Muscle layer of colon (tissue), 2 donors: ENCODE measurements around the gene ESM1.
"Not testable (repeated sequence)": the region's sequence is repeated elsewhere in the genome, so short reads cannot be mapped to it uniquely, and the experiment has no call there.

Experiments used
- H3K27ac ChIP-seq: one replicate; pipeline ENCODE4 v1.7.0; 2013; ENCODE audit warnings: low read depth, mild to moderate bottlenecking, low read length, moderate library complexity
- H3K27me3 ChIP-seq, 2 donors: one replicate each; pipeline ENCODE4 v1.7.0; 2013; ENCODE audit warnings: low read length in 2 of 2, mild to moderate bottlenecking in 2 of 2; ENCODE audit not compliant: insufficient read depth in 2 of 2, control insufficient read depth in 1 of 2
- H3K36me3 ChIP-seq: one replicate; pipeline ENCODE4 v1.7.0; 2013; ENCODE audit warnings: mild to moderate bottlenecking, low read length; ENCODE audit not compliant: insufficient read depth
- H3K4me1 ChIP-seq: one replicate; pipeline ENCODE4 v1.7.0; 2013; ENCODE audit warnings: mild to moderate bottlenecking, low read length; ENCODE audit not compliant: insufficient read depth
- H3K4me3 ChIP-seq, 2 donors: one replicate each; pipeline ENCODE4 v1.7.0; 2013; ENCODE audit warnings: low read length in 2 of 2, low read depth in 1 of 2, mild to moderate bottlenecking in 1 of 2, moderate library complexity in 1 of 2
- H3K9ac ChIP-seq: one replicate; pipeline ENCODE4 v1.7.0; 2013; ENCODE audit warnings: low read length
- H3K9me3 ChIP-seq: one replicate; pipeline ENCODE4 v1.7.0; 2013; ENCODE audit warnings: mild to moderate bottlenecking, low read length
- donor health status: abdominal sarcoma.
- donor health status: Adenocarcinoma of cecum.

The ESM1 gene

DNA sequence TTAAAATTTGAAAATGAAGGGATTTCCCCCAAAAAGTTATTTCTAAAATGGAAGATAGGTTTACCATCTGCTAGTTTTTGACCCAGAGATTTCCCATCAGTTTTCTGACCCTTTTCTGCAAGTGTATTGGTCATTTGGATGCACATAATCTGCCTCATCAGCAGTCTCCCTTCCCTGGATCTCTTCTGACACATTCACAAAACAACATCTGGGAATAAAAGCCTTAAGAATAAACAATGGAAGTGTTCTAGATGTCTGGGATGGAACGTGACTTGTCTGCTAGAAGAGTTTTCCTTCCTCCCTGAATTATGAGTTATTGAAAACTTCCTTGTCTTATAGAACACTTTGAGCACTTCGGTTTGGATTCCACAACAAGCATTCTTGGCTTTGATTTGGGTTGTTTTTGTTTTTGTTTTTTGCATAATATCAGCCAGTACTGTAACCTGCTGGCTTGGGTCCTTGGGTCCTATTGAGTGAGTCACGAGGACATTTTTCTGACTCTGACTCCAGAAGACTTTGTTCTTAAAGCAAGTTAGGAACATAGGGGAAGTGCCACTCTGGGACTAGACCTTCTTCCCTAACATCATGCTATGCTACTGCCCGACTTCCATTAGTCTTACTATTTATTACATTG is 18.2 kb upstream of the ESM1 start:
- Histone ChIP-seq H3K27ac (no peak overlapping the region), H3K27me3 (no peaks in the 10 kb centered on the region), H3K9ac (no peak overlapping the region), H3K9me3 (no peaks in the 10 kb centered on the region), H3K36me3 (no peaks in the 10 kb centered on the region), H3K4me1 (no peaks in the 10 kb centered on the region), H3K4me3 (no peak overlapping the region)

DNA sequence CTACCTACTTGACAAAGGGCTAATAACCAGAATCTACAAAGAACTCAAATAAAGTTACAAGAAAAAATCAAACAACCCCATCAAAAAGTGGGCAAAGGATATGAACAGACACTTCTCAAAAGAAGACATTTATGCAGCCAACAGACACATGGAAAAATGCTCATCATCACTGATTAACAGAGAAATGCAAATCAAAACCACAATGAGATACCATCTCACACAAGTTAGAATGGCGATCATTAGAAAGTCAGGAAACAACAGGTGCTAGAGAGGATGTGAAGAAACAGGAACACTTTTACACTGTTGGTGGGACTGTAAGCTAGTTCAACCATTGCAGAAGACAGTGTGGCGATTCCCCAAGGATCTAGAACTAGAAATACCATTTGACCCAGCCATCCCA is 16.8 kb upstream of the ESM1 start:
- not testable (repeated sequence) for H3K27me3 ChIP-seq, H3K27ac ChIP-seq, H3K36me3 ChIP-seq, H3K4me1 ChIP-seq, H3K9ac ChIP-seq, H3K9me3 ChIP-seq, H3K4me3 ChIP-seq

DNA sequence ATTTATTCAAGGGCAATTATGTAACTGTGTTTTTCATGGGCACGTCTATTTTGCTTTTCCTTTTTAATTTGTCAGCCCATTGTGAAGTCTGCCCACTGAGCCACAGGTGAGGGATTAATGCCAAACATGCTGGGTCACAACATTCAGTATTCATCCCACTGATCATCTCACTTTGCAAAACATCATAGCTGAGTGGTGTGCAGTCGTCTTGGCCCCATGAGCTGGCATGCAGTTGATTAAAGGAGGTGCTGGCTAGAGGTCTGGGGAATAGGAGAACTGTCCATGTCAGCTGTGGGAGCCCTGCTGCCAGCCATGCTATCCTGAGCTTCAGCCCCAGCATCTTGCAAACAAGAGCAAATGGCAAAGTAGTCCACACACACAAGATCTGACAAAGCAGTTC is 11.7 kb upstream of the ESM1 start:
- no peak overlapping the region for H3K9ac ChIP-seq
- H3K36me3 ChIP-seq = no peaks in the 10 kb centered on the region
- no peaks in the 10 kb centered on the region for H3K4me1 ChIP-seq
- H3K9me3 ChIP-seq = no peaks in the 10 kb centered on the region
- no peak overlapping the region for H3K27ac ChIP-seq
- H3K4me3 ChIP-seq = no peak overlapping the region
- H3K27me3 ChIP-seq = no peaks in the 10 kb centered on the region

DNA sequence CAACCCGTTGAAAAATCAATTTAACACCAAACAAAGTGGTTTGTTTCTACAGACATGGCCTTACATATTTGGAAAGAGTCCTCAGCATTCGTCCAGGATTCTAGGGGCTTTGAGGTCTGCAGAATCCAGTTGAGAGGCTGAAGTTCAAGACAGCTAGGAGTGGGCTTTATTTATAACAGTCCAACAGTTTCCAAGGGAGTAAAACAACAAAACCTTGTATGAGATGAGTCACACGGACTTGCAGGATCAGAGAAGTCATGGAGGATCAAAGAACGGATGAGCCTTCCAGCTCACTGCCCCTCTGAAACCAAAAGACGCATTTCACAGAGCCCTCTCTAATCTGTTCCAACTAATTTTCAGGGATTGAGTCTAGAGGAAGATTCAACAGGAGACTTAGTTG is 11.1 kb upstream of the ESM1 start:
- H3K4me3 ChIP-seq = no peak overlapping the region
- no peak overlapping the region for H3K27ac ChIP-seq
- H3K27me3 ChIP-seq = no peaks in the 10 kb centered on the region
- no peaks in the 10 kb centered on the region for H3K9me3 ChIP-seq
- H3K36me3 ChIP-seq = no peaks in the 10 kb centered on the region
- H3K4me1 ChIP-seq = no peaks in the 10 kb centered on the region
- no peak overlapping the region for H3K9ac ChIP-seq

DNA sequence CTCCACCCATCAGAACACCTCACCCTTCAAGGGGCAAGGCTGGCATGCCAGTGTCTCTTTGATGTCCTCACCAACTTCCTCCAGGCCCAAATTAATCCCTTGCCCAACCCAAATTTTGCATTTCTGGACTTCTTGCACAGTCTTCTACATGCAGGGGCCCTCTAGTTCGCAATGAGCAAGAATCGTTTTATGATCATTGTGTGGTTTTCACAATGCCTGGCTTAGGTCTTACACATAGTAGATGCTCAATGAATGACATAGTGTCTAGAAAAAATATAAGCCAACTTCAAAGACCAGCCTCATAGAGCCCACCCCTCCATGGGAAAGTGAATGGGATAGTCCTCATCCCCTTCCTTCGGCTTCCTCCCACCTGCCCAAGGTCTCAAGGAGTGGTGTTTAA is 9.8 kb upstream of the ESM1 start:
- no peaks in the 10 kb centered on the region for H3K9me3 ChIP-seq
- no peak overlapping the region for H3K9ac ChIP-seq
- no peak overlapping the region for H3K4me3 ChIP-seq
- H3K36me3 ChIP-seq = no peaks in the 10 kb centered on the region
- H3K27me3 ChIP-seq = no peaks in the 10 kb centered on the region
- H3K27ac ChIP-seq = no peak overlapping the region
- no peaks in the 10 kb centered on the region for H3K4me1 ChIP-seq

DNA sequence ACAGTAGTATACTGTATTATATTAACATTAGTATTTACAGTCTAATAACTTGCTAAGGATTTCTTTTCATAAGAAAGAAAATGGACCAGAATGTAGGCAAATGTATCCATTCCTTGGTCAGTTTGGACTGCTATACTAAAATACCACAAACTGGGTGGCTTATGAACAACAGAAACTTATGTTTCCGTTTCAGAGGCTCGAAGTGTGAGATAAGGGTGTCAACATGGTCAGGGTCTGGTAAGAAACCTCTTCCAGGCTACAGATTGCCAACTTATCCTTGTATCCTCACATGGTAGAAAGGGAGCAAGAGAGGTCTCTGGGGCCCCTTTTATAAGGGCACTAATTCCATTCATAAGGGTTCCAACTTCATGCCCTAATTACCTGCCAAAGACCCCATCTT is 9.2 kb upstream of the ESM1 start:
- Histone ChIP-seq H3K4me3 (no peak overlapping the region), H3K9me3 (no peaks in the 10 kb centered on the region), H3K36me3 (no peaks in the 10 kb centered on the region), H3K9ac (no peak overlapping the region), H3K27me3 (no peaks in the 10 kb centered on the region), H3K4me1 (no peaks in the 10 kb centered on the region), H3K27ac (no peak overlapping the region)

DNA sequence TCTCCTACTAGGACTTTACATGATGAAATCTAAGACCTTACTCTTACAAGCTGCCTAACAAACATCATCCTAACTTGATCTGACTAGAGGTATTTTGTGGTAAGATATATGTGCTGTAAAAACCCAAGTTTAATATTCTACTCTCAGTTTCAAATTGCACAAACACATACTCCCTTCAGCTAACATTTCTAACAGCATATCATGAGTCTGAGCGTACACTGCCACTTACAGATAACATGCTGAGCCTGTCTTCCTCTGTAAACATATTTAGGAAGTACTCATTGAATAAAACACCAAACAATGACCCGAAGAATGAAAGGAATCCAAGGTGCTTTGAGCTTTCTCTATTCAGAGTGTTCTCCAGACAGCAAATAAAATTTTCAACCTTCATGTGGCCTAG is 7.9 kb upstream of the ESM1 start:
- H3K4me1 ChIP-seq = no peaks in the 10 kb centered on the region
- H3K27ac ChIP-seq = no peak overlapping the region
- H3K9ac ChIP-seq = no peak overlapping the region
- no peaks in the 10 kb centered on the region for H3K36me3 ChIP-seq
- no peak overlapping the region for H3K4me3 ChIP-seq
- no peaks in the 10 kb centered on the region for H3K9me3 ChIP-seq
- no peaks in the 10 kb centered on the region for H3K27me3 ChIP-seq

DNA sequence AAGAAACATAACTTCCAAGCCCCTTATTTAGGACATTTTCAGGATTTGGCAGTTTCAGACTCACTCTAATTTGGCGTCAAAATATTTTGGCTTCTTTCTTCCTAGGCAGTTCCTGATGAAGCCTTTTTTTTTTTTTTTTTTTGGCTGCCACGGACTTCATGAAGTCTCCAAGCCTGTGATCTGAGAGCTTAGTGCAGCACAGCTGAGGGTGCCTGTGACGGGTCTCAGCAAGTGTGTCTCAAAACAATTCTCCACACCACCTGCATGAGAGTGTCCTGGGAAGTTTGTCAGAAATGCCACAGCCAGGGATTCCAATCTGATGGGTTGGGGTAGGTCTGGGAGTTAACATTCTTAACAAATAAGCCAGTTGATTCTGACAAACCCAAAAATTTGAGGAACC is 6.0 kb upstream of the ESM1 start:
- no peak overlapping the region for H3K27ac ChIP-seq
- no peaks in the 10 kb centered on the region for H3K4me1 ChIP-seq
- H3K27me3 ChIP-seq = peaks cover 0 to 2% of the 10 kb centered on the region in 2 donors
- H3K9ac ChIP-seq = no peak overlapping the region
- no peaks in the 10 kb centered on the region for H3K9me3 ChIP-seq
- H3K4me3 ChIP-seq = no peak overlapping the region
- H3K36me3 ChIP-seq = no peaks in the 10 kb centered on the region

DNA sequence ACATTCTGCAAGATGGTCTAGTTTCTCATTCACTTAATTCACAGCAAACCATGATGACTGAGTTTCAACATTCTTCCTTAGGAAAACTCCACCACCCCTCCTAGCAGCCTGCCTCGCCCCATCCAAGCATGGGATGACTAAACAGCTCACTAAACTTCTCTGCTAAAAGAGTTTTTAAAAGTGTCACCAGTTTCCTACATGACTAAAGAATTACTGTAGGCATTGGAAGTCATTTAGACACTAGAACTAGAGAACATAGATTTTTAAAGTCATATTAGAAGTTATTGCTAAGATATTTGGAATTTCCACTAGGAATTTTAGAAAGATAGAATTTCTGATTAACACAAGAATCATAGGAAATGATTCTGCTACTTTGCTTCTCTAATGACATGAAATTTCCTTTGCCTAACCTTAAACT is 5.5 kb upstream of the ESM1 start:
- Histone ChIP-seq H3K27me3 (peaks cover 0 to 4% of the 10 kb centered on the region in 2 donors), H3K4me3 (no peak overlapping the region), H3K36me3 (no peaks in the 10 kb centered on the region), H3K9ac (no peak overlapping the region), H3K4me1 (no peaks in the 10 kb centered on the region), H3K9me3 (no peaks in the 10 kb centered on the region), H3K27ac (no peak overlapping the region)

DNA sequence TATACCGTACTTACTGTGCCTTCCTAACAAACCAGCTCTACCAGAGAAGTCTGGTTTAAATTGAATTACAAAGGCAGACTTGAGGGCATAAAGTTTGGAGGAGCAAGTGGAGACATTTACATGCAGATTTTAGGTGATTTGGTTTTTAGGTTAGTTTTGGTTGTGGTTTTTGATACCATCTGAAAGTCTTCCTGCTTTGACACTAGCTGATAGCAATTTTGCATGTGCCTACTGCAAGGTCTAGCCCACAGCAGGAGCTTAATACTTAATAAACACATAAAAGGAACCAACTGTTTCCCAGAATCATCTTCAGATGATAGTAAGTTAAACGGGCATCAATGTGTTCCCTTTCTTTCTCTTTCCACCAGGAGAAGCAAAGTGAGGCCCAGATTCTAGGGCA is 3.4 kb upstream of the ESM1 start:
- Histone ChIP-seq H3K27ac (no peak overlapping the region), H3K9ac (no peak overlapping the region), H3K27me3 (peaks cover 4 to 9% of the 10 kb centered on the region in 2 donors)

DNA sequence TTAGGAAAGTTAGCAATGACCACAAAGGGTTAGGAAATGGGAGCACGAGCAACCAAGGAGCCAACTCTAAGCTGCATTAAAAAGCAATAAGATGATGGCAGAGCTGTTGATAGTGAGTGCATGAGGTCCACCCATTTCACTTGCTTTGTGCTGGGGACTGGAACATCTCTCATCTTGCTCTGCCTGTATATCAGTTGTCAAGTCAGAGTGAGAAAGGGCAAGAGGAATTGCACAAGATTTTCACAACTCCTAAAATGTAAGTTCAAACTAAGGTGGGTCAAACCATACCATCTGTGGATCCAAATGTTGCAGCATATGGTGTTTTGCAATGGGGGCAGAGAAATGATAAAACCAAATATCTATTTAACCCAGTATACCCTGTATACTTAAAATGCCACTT is 2.8 kb upstream of the ESM1 start:
- no peak overlapping the region for H3K4me3 ChIP-seq
- no peaks in the 10 kb centered on the region for H3K36me3 ChIP-seq
- peaks cover 4 to 9% of the 10 kb centered on the region in 2 donors for H3K27me3 ChIP-seq
- H3K9ac ChIP-seq = no peak overlapping the region
- no peak overlapping the region for H3K27ac ChIP-seq
- no peaks in the 10 kb centered on the region for H3K4me1 ChIP-seq
- no peaks in the 10 kb centered on the region for H3K9me3 ChIP-seq

More for the DNA sequence above, 3.4 kb upstream of the ESM1 start:
- Histone ChIP-seq H3K36me3 (no peaks in the 10 kb centered on the region), H3K4me3 (no peak overlapping the region), H3K9me3 (no peaks in the 10 kb centered on the region), H3K4me1 (no peaks in the 10 kb centered on the region)

DNA sequence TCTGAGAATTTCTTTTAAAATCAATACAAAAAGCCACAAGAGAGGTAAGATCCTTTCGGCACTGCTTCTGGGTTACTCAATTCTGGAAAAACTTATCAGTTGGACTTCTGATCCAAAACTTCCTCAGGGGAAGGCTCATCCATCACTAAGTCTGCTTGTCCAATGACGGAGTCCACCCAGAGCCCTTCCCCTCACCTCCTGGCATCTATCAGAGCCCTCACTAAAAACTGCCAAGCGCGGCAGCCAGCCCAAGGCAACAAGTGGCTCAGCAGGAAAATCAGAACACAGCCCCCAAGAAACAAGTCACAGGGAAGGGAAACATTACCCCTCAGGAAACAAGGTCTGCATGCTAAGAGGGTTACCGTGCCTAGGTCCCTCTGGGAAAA is 869 bp upstream of the ESM1 start:
- Histone ChIP-seq H3K9ac (no peak overlapping the region), H3K27ac (no peak overlapping the region), H3K4me3 (no peak overlapping the region), H3K4me1 (no peaks in the 10 kb centered on the region), H3K36me3 (no peaks in the 10 kb centered on the region), H3K27me3 (peaks cover 4 to 9% of the 10 kb centered on the region in 2 donors), H3K9me3 (no peaks in the 10 kb centered on the region)
